GM10847 (cell line): ENCODE data around the gene TOX2.

Experiments used
- POLR2A ChIP-seq: IDR thresholded peaks from 2 replicates; pipeline ENCODE4 v1.6.1; 2011; ENCODE audit not compliant: insufficient read length; ENCODE audit errors: extremely low read depth

Gene TOX2

GRCh38 chr20:44066645-44067606, 152.3 kb downstream of the TOX2 start:
- no peak for TF ChIP-seq POLR2A

DNA sequence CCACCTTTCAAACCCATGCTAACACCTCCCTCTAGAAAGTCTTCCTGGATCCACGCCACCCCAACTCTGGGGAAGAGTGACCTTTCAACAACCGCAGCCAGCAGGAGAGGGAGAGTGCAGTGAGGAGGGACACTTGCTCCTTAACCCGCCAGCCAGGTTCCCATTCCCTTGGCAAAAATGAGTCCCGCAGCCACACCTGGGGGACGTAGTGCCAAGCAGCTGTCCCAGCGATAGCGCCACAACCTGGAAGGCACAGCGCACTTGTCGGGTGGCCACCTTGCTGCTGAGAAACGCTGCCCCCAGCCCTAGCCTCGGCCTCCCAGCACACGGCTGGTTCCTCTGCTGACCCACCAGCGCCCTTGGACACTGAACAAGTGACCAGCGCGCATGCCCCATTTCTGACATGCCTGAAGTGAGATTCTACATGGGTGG, 153.0 kb downstream of the TOX2 start:
- no peak for TF ChIP-seq POLR2A

- no peak for TF ChIP-seq POLR2A
Measured at GRCh38 chr20:44068316-44069201, 153.9 kb downstream of the TOX2 start.

- TF ChIP-seq POLR2A = no peak
Measured at GRCh38 chr20:44069203-44070011, 154.8 kb downstream of the TOX2 start.

DNA sequence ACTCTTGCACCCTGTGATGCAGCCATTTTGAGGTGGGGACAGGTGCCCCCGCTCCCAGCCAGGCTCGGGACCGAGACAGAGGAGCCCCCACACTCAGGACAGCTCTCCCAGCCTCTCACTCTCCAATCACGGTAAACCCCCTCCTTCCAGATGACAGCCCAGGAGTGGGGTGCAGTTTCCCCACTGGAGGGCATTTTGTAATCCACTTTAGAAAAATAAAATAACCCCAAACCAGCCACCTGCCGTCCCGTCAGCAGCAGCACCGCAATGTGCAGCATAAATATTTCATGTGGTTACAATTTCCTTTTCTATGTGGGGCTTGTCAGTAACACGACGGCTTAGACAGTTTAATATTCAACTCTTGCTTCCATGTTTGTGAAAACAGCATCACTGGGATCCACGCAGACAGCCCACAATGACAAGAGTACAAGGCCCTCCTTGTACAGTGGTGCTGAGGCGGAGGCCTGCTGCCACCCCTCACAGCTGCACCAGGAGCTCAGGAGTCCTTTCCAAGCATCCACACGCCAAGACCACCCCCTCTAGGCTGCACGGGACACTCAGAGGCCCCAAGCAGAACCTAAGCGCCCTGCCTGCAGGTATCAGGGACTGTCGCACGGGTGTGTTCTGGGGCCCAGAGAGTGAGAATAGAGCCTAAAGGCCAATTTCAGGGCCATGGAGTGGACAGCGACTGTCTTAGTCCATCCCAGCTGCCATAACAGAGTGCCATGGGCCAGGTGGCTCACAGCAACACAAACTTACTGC, 155.7 kb downstream of the TOX2 start:
- no peak for TF ChIP-seq POLR2A

GRCh38 chr20:44071057-44071456, 156.4 kb downstream of the TOX2 start:
- TF ChIP-seq POLR2A = no peak

DNA sequence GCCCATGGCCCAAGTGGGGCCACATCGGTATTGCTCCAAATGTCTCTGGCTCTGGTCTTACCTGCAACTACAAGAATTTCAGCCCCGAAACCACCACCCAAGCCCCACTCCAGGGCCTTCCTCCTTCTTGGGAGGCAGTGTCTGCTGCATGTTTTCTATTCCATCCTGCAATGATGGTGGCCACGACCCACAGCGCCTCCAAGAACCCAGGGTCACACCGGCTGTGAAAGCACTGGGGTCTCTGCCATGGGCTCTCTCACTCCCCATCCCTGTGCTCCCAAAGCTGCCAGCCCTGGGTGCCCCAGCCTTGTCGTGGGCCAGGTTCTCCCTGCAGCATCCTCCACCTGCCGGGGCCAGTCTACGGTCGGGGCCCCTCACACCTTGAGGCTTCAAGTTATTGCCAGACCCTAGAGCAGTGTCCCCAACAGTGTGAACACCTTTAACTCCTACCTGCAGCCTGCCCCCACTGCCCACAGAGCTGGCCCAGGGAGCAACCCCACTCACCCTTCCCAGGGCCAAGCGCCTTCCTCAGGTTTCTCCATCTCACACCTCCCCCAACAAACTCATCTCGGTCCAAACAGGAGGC, 157.0 kb downstream of the TOX2 start:
- no peak for TF ChIP-seq POLR2A

- no peak for TF ChIP-seq POLR2A
Measured at GRCh38 chr20:44072384-44072783, 157.7 kb downstream of the TOX2 start.

DNA sequence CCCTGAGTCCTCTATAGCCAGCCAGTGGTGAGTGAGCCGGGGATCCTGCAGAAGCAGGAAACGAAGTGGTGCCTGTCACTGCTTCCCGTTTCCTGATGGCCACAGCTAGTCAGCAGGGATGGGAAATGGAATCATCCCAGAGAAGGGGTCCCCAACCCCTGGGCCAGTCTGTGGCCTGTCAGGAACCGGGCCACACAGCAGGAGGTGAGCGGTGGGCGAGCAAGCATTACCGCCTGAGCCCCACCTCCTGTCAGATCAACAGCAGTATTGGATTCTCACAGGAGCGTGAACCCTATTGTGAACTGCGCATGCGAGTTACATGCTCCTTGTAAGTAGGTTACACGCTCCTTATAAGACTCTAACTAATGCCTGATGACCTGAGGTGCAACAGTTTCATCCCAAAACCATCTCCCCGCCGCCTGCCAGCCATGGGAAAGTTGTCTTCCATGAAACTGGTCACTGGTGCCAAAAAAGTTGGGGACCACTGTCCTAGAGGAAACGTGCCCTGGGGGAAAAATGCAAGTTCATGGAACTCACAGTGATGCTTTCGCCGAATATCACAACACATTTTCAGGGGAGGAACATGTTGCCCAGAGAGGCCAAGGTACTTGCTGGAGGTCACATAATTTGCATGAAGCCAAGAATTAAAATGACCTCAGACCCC, 158.5 kb downstream of the TOX2 start:
- no peak for TF ChIP-seq POLR2A

DNA sequence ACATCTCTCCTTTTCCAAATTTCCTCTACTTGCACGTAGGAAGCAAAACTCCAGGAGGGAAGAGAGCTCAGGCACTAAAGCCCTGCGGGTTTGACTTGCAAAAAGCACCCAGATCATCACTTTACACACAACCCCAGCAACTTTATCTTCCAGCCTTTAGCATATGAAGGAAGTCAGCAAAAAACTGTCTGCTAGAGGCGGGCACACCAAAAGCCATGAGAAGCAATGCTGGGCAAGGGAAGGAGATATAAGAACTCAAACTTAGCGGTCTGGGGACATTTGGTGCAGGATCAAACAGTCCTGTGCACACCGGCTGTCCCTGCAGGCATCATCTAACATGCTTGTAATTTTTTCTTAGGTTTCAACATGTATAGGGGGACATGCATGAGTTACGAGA, 159.0 kb downstream of the TOX2 start:
- TF ChIP-seq POLR2A = no peak

DNA sequence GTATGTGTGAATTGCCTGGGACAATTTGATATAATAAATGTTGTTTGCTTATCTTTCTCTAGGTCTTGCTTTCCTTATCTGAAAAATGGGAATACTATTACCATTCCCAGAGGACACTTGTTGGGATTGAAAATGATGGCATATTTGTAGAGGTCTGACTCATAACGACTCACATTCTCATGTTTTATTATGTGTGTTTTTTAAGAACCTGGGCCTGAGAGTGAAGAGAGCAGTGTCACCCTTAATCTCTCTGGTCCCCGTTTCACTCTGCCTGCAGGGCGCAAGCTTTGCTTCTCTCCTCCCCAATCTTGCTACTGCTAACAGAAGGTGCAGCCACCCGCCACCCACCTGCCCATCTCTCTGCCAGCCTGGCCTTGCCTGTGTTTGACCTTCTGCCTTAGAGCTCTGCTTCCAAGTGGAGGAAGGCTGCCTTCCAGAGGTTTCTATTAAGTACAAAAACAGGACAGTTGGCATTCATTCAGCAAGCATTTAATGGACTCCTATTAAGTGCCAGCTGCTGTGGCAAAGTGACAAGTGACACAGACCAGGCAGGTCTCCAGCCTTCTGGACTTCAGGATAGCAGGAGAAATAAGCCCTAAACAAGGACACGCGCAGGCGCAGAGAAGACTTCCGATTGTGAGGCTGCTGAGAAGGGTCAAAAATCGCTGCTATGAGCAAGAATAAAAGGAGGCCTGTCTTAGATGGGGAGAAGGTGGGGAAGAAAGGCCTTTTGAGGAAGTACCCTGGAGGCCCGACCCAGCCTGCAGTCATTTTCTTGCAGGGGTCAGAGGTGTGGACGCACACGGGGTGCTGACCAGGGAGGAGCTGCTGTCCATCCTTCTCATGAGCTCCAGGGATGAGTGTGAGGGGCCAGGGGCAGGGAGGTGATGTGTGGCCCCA, 159.8 kb downstream of the TOX2 start:
- TF ChIP-seq POLR2A = no peak

DNA sequence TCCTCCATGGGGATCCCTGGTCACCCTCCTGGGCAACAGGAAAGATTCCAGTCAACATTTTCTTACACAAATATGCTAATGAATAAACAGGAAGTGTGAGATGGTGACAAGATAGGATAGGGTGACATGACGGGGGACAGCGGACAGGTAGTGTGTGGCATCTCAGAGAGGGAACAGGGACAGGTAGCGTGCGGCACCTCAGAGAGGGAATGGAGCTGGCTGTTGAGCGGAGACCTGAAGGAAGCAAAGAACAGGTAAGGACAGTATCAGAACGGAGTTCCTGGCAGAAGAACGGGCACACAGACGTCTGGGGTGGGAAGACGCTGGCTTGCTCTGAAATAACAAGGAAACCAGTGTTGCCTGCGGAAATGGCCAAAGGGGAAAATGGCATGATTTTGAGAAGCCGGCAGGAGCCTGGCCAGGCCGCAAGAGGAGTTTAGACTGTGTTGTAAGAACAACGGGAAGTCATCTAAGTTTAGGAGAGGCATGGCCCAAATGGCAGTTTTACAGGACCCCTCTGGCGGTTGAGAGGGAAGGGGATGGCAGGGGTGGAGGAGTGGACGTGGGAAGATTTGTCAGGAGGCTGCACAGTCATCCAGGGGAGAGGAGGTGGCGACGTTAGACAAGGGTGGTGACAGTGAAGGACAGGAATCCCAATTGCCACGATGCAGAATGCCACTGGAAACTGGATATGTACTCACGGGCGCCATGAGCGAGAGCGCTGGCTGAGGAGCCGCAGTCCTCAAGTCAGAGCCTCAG, 160.7 kb downstream of the TOX2 start:
- no peak for TF ChIP-seq POLR2A
